ENCODE data around the gene ZBTB20. TPM values are rescaled to one million over a fixed set of nuclear protein-coding genes. Genes with fewer than 3 reads are reported as not detected.

The ZBTB20 gene
- total RNA-seq, 3 donors from 2014 or later (not counting 1 experiment from before 2014, with no cell fraction given): 52.7 to 58.3 (median 55.9) TPM

DNA sequence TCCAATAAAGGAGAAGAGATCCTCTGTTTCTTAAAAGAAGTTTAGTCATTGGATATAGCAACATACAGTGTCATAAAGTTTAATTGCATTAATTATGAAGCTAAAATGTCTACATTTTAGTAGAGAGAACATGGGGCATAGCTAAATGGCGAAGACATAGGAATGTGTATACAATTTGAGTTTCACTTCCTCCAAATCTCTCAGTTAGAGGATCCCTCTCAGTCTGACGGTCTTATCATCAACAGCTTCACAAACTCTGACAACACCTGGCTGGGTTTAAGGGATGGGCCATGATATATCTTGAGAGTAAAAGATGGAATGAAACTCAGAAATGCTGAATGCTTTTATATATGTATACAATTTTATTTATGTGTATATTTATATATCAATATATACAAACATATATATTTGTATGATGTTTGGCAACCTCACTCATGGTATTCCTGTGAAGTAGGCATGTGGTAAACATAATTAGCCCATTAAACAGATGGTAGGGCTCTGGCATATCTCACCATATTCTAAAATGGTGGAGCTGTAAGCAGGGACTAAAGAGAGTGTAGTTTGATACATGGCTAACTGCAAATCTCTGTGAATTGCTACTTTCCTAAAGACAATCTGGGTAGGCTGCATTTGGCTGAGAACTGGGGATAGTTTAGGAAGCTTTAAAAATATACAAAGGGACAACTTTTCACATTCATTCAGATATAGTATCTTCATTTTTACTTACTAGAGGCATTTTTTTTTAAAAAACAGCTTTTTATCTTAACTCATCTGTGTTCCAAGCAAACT is 741.7 kb downstream of the ZBTB20 start:
- peaks cover 4 to 5% of the 10 kb centered on the region in 2 donors for H3K4me1 Mint-ChIP-seq
- no peaks in the 10 kb centered on the region for H3K27me3 ChIP-seq (ENCODE audit: control insufficient read depth, insufficient read depth, low read length)
- no peaks in the 10 kb centered on the region for H3K4me1 ChIP-seq (ENCODE audit: control insufficient read depth, insufficient read depth, low read length)
- no peaks in the 10 kb centered on the region for H3K9me3 Mint-ChIP-seq
- no peaks in the 10 kb centered on the region for H3K9me3 ChIP-seq (ENCODE audit: control insufficient read depth, insufficient read depth, low read length)
- DNase-seq: no peak
- H3K4me3 ChIP-seq (ENCODE audit: low read length): no peak overlapping the region
- intact Hi-C loops (cut with micrococcal nuclease): no loop called here
- WGBS (ENCODE audit: insufficient coverage): no CpG with 5 or more reads among the region's 2 CpGs
- H3K27ac ChIP-seq (ENCODE audit: low read length): no peak overlapping the region
- H3K27ac Mint-ChIP-seq: no peak overlapping the region
- H3K36me3 ChIP-seq (ENCODE audit: control insufficient read depth, insufficient read depth, low read length): no peaks in the 10 kb centered on the region
- ATAC-seq: no peak
- H3K27me3 Mint-ChIP-seq (ENCODE audit: low read depth in 2 of 2): peaks cover 2 to 5% of the 10 kb centered on the region in 2 donors
- no peaks in the 10 kb centered on the region for H3K36me3 Mint-ChIP-seq
- no peak overlapping the region for H3K4me3 Mint-ChIP-seq
- TF ChIP-seq, protein P1, sequence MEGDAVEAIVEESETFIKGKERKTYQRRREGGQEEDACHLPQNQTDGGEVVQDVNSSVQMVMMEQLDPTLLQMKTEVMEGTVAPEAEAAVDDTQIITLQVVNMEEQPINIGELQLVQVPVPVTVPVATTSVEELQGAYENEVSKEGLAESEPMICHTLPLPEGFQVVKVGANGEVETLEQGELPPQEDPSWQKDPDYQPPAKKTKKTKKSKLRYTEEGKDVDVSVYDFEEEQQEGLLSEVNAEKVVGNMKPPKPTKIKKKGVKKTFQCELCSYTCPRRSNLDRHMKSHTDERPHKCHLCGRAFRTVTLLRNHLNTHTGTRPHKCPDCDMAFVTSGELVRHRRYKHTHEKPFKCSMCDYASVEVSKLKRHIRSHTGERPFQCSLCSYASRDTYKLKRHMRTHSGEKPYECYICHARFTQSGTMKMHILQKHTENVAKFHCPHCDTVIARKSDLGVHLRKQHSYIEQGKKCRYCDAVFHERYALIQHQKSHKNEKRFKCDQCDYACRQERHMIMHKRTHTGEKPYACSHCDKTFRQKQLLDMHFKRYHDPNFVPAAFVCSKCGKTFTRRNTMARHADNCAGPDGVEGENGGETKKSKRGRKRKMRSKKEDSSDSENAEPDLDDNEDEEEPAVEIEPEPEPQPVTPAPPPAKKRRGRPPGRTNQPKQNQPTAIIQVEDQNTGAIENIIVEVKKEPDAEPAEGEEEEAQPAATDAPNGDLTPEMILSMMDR (IDR thresholded peaks at IDR 0.05): no peak

- Histone ChIP-seq H3K36me3 (ENCODE audit: control insufficient read depth, insufficient read depth, low read length) (no peaks in the 10 kb centered on the region), H3K4me3 (ENCODE audit: low read length) (no peak overlapping the region), H3K27ac (ENCODE audit: low read length) (no peak overlapping the region), H3K9me3 (ENCODE audit: control insufficient read depth, insufficient read depth, low read length) (no peaks in the 10 kb centered on the region), H3K4me1 (ENCODE audit: control insufficient read depth, insufficient read depth, low read length) (no peaks in the 10 kb centered on the region), H3K27me3 (ENCODE audit: control insufficient read depth, insufficient read depth, low read length) (no peaks in the 10 kb centered on the region)
- intact Hi-C loops (cut with micrococcal nuclease): no loop called here
- Mint-ChIP-seq H3K27ac (no peak overlapping the region), H3K4me1 (no peaks in the 10 kb centered on the region), H3K9me3 (no peaks in the 10 kb centered on the region), H3K27me3 (ENCODE audit: low read depth in 2 of 2) (no peaks in the 10 kb centered on the region), H3K4me3 (no peak overlapping the region), H3K36me3 (no peaks in the 10 kb centered on the region)
- DNase-seq (no peak), ATAC-seq (no peak)
- TF ChIP-seq, protein P1 (IDR thresholded peaks at IDR 0.05): no peak
- 90% methylated on average over 6 of the region's 6 CpGs for WGBS (ENCODE audit: insufficient coverage)
Observed at GRCh38 chr3:114404590-114404989, 742.5 kb downstream of the ZBTB20 start.

DNA sequence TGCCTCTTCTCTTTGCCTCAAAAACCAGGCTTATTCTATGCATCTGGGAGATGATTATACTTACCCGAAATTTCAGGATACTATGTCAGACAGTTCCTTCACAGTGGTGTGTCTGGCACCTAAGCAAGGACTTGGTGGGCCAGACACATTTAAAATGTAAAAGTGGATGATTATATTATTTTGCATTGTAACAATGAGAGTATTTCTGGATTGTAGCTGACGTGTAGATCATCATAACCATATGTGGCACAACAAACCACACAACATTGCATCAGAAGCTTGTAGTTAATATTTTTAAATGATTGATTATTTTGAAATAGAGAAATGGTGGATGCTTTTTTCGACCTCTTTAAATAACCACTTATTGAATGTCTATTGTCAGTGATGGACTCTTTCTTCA is 744.2 kb downstream of the ZBTB20 start:
- DNase-seq (no peak), ATAC-seq (no peak)
- no peak overlapping the region for H3K27ac ChIP-seq (ENCODE audit: low read length)
- 89% methylated on average over 1 of the region's 3 CpGs for WGBS (ENCODE audit: insufficient coverage)
- no peaks in the 10 kb centered on the region for H3K27me3 ChIP-seq (ENCODE audit: control insufficient read depth, insufficient read depth, low read length)
- Mint-ChIP-seq H3K27ac (no peak overlapping the region), H3K9me3 (no peaks in the 10 kb centered on the region), H3K27me3 (ENCODE audit: low read depth in 2 of 2) (no peaks in the 10 kb centered on the region), H3K4me1 (no peaks in the 10 kb centered on the region), H3K36me3 (no peaks in the 10 kb centered on the region), H3K4me3 (no peak overlapping the region)
- TF ChIP-seq, protein P1 (IDR thresholded peaks at IDR 0.05): no peak
- no peak overlapping the region for H3K4me3 ChIP-seq (ENCODE audit: low read length)
- H3K36me3 ChIP-seq (ENCODE audit: control insufficient read depth, insufficient read depth, low read length): no peaks in the 10 kb centered on the region
- no peaks in the 10 kb centered on the region for H3K9me3 ChIP-seq (ENCODE audit: control insufficient read depth, insufficient read depth, low read length)
- intact Hi-C loops (cut with micrococcal nuclease): no loop called here
- H3K4me1 ChIP-seq (ENCODE audit: control insufficient read depth, insufficient read depth, low read length): no peaks in the 10 kb centered on the region

- no peaks in the 10 kb centered on the region for H3K9me3 Mint-ChIP-seq
- WGBS (ENCODE audit: insufficient coverage): 96% methylated on average over 3 of the region's 3 CpGs
- ATAC-seq: no peak
- DNase-seq: no peak
- H3K36me3 Mint-ChIP-seq: no peaks in the 10 kb centered on the region
- Histone ChIP-seq H3K4me1 (ENCODE audit: control insufficient read depth, insufficient read depth, low read length) (no peaks in the 10 kb centered on the region), H3K9me3 (ENCODE audit: control insufficient read depth, insufficient read depth, low read length) (no peaks in the 10 kb centered on the region), H3K27ac (ENCODE audit: low read length) (no peak overlapping the region), H3K27me3 (ENCODE audit: control insufficient read depth, insufficient read depth, low read length) (no peaks in the 10 kb centered on the region), H3K36me3 (ENCODE audit: control insufficient read depth, insufficient read depth, low read length) (no peaks in the 10 kb centered on the region), H3K4me3 (ENCODE audit: low read length) (no peak overlapping the region)
- no peak overlapping the region for H3K27ac Mint-ChIP-seq
- TF ChIP-seq, protein P1 (IDR thresholded peaks at IDR 0.05): no peak
- H3K4me3 Mint-ChIP-seq: no peak overlapping the region
- H3K27me3 Mint-ChIP-seq (ENCODE audit: low read depth in 2 of 2): no peaks in the 10 kb centered on the region
- intact Hi-C loops (cut with micrococcal nuclease): no loop called here
- H3K4me1 Mint-ChIP-seq: peaks cover 0 to 7% of the 10 kb centered on the region in 2 donors
Observed at GRCh38 chr3:114401346-114401745, 745.7 kb downstream of the ZBTB20 start.
